ENCODE measurements around the gene MRPS14. TPM values are rescaled to one million over a fixed set of nuclear protein-coding genes. Genes with fewer than 3 reads are reported as not detected.
"Not testable (repeated sequence)": the region's sequence is repeated elsewhere in the genome, so short reads cannot be mapped to it uniquely, and the experiment has no call there.

Gene MRPS14
- total RNA-seq, 2 experiments from 2014 or later: 35.5 to 49.6 TPM

DNA sequence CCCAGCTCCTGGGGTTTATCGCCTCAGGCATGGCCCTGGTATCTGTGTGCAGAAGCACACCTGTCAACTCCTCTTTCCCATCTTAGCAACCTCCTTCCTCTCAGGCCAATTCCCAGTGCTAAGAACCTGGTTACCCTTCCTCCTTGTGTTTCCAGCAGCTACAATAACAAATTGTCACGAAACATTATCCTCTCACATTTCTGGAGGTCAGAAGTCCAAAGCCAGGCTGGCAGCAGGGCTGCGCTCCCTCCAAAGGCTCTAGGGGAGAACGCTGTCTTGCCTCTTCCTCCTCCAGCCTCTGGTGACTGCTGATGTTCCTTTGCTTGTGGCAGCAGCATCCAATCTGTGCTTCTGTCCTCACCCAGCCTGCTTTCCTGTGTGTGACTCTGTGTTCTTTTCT, 10.7 kb upstream of the MRPS14 start:
- H3K4me1 ChIP-seq (ENCODE audit: insufficient read depth, low read length, poor library complexity, severe bottlenecking): peaks cover 7% of the 10 kb centered on the region
- no peaks in the 10 kb centered on the region for H4K20me1 ChIP-seq (ENCODE audit: insufficient read depth, low read length)
- CTCF ChIA-PET (ENCODE audit: unreplicated experiment): no interaction called here
- no peaks in the 10 kb centered on the region for H3K9me2 ChIP-seq (ENCODE audit: insufficient read depth, low read length)
- H3K79me2 ChIP-seq (ENCODE audit: insufficient read depth, low read depth, low read length): no peaks in the 10 kb centered on the region
- DNase-seq (ENCODE audit: low spot score): no peak
- H3K9me3 ChIP-seq (ENCODE audit: low read length): no peaks in the 10 kb centered on the region
- no peaks in the 10 kb centered on the region for H3K36me3 ChIP-seq (ENCODE audit: insufficient read depth, low read length)
- H3K4me3 ChIP-seq (ENCODE audit: low read depth, low read length, poor library complexity, severe bottlenecking): no peak overlapping the region
- intact Hi-C loops (cut with micrococcal nuclease; ENCODE audit: unreplicated experiment): no loop called here
- BruUV-seq (replicated peaks): no TSS peak
- POLR2A ChIA-PET: no interaction called here
- no peak overlapping the region for H3K27ac ChIP-seq (ENCODE audit: low read depth, low read length, poor library complexity, severe bottlenecking)
- TF ChIP-seq, protein P1, sequence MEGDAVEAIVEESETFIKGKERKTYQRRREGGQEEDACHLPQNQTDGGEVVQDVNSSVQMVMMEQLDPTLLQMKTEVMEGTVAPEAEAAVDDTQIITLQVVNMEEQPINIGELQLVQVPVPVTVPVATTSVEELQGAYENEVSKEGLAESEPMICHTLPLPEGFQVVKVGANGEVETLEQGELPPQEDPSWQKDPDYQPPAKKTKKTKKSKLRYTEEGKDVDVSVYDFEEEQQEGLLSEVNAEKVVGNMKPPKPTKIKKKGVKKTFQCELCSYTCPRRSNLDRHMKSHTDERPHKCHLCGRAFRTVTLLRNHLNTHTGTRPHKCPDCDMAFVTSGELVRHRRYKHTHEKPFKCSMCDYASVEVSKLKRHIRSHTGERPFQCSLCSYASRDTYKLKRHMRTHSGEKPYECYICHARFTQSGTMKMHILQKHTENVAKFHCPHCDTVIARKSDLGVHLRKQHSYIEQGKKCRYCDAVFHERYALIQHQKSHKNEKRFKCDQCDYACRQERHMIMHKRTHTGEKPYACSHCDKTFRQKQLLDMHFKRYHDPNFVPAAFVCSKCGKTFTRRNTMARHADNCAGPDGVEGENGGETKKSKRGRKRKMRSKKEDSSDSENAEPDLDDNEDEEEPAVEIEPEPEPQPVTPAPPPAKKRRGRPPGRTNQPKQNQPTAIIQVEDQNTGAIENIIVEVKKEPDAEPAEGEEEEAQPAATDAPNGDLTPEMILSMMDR (conservative IDR thresholded peaks at IDR 0.05; ENCODE audit: low read length): no peak
- no peak for TF ChIP-seq EZH2phosphoT487 (IDR thresholded peaks at IDR 0.05; ENCODE audit: borderline replicate concordance, low read depth, low read length)
- H2AFZ ChIP-seq (ENCODE audit: low read length): no peak overlapping the region
- H3K4me2 ChIP-seq (ENCODE audit: low read length): no peak overlapping the region

GRCh38 chr1:175024773-175025172, 1.5 kb upstream of the MRPS14 start:
- no peak overlapping the region for H3K4me2 ChIP-seq (ENCODE audit: low read length)
- H3K4me1 ChIP-seq (ENCODE audit: insufficient read depth, low read length, poor library complexity, severe bottlenecking): peaks cover 25% of the 10 kb centered on the region
- peaks cover 28% of the 10 kb centered on the region for H3K79me2 ChIP-seq (ENCODE audit: insufficient read depth, low read depth, low read length)
- no TSS peak for BruUV-seq (replicated peaks)
- POLR2A ChIA-PET: interaction anchor here (0.8 kb wide), 1 partner anchor 267 kb away, joined by 4 read pairs; no protein-coding TSS in a partner anchor
- no peak overlapping the region for H3K27ac ChIP-seq (ENCODE audit: low read depth, low read length, poor library complexity, severe bottlenecking)
- no peaks in the 10 kb centered on the region for H4K20me1 ChIP-seq (ENCODE audit: insufficient read depth, low read length)
- H3K4me3 ChIP-seq (ENCODE audit: low read depth, low read length, poor library complexity, severe bottlenecking): no peak overlapping the region
- CTCF ChIA-PET (ENCODE audit: unreplicated experiment): no interaction called here
- no peak for TF ChIP-seq EZH2phosphoT487 (IDR thresholded peaks at IDR 0.05; ENCODE audit: borderline replicate concordance, low read depth, low read length)
- TF ChIP-seq, protein P1 (conservative IDR thresholded peaks at IDR 0.05; ENCODE audit: low read length): no peak
- no peaks in the 10 kb centered on the region for H3K9me2 ChIP-seq (ENCODE audit: insufficient read depth, low read length)
- H2AFZ ChIP-seq (ENCODE audit: low read length): no peak overlapping the region
- DNase-seq (ENCODE audit: low spot score): no peak
- no peaks in the 10 kb centered on the region for H3K9me3 ChIP-seq (ENCODE audit: low read length)
- intact Hi-C loops (cut with micrococcal nuclease; ENCODE audit: unreplicated experiment): loop anchor here (5.0 to 10.0 kb wide), 2 partner anchors 313 to 1180 kb away; partner anchors contain the start of gene COP1
- peaks cover 3% of the 10 kb centered on the region; the same call in 1 of the 2 replicates for H3K36me3 ChIP-seq (ENCODE audit: insufficient read depth, low read length)

DNA sequence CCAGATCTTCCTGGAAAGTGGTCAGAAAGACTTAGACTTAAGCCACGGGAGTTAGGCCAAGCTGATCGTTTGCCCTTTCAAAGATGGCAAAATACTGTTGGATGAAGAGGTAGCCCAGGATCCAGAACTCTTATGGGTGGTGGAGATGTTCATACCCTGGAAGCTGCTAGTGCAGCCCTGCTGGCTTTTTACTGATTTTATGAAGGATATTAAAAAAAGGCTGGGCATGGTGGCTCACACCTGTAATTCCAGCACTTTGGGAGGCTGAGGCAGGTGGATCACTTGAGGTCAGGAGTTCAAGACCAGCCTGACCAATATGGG, 657 bp upstream of the MRPS14 start:
- ChIA-PET CTCF (ENCODE audit: unreplicated experiment) (interaction anchor here (0.9 to 1.6 kb wide), 4 partner anchors 23 to 121 kb away, joined by 3 to 5 read pairs (median 3); no protein-coding TSS in a partner anchor), POLR2A (interaction anchor here (0.5 to 2.2 kb wide), 9 partner anchors 10 to 649 kb away, joined by 3 to 27 read pairs (median 3); partner anchors contain the start of gene CACYBP)
- H2AFZ ChIP-seq (ENCODE audit: low read length): peak overlapping the region; percentile 98
- peaks cover 18% of the 10 kb centered on the region for H3K4me1 ChIP-seq (ENCODE audit: insufficient read depth, low read length, poor library complexity, severe bottlenecking)
- intact Hi-C loops (cut with micrococcal nuclease; ENCODE audit: unreplicated experiment): loop anchor here (2.0 to 10.0 kb wide), 2 partner anchors 23 to 1181 kb away; partner anchors contain the start of gene COP1
- BruUV-seq (replicated peaks): TSS peak; percentile 99
- peak overlapping the region; percentile 96 for H3K4me3 ChIP-seq (ENCODE audit: low read depth, low read length, poor library complexity, severe bottlenecking)
- H4K20me1 ChIP-seq (ENCODE audit: insufficient read depth, low read length); H3K36me3 ChIP-seq (ENCODE audit: insufficient read depth, low read length); DNase-seq (ENCODE audit: low spot score); H3K9me3 ChIP-seq (ENCODE audit: low read length); H3K9me2 ChIP-seq (ENCODE audit: insufficient read depth, low read length): not testable (repeated sequence)
- H3K27ac ChIP-seq (ENCODE audit: low read depth, low read length, poor library complexity, severe bottlenecking): peak overlapping the region; percentile 64
- peaks cover 34% of the 10 kb centered on the region for H3K79me2 ChIP-seq (ENCODE audit: insufficient read depth, low read depth, low read length)
- H3K4me2 ChIP-seq (ENCODE audit: low read length): peak overlapping the region; percentile 89

Measured in OCI-LY7 (cell line).